HG03354 (cell line): ENCODE measurements around the gene CUEDC2.

Experiments
- ATAC-seq: cut with Tn5 transposase; IDR thresholded peaks from one replicate; pipeline ENCODE4 v1.9.1; 2021; ENCODE audit warnings: mild to moderate bottlenecking; ENCODE audit not compliant: unreplicated experiment, poor library complexity, severe bottlenecking

The CUEDC2 gene

GRCh38 chr10:102400598-102401341 lies 31.6 kb downstream of the CUEDC2 start:
- ATAC-seq: no peak

GRCh38 chr10:102400076-102400475 lies 32.3 kb downstream of the CUEDC2 start:
- ATAC-seq: no peak

- ATAC-seq: peak; percentile 47
These were observed 33.0 kb downstream of the CUEDC2 start for GRCh38 chr10:102399217-102400021.

GRCh38 chr10:102398172-102399020 lies 34.0 kb downstream of the CUEDC2 start:
- ATAC-seq: no peak

GRCh38 chr10:102397222-102398171 lies 34.9 kb downstream of the CUEDC2 start:
- no peak for ATAC-seq

- no peak for ATAC-seq
These were observed 35.6 kb downstream of the CUEDC2 start for GRCh38 chr10:102396730-102397151.

- ATAC-seq: no peak
These were observed 36.1 kb downstream of the CUEDC2 start for GRCh38 chr10:102396317-102396650.

GRCh38 chr10:102395400-102396316 lies 36.7 kb downstream of the CUEDC2 start, which contains the start of gene NFKB2:
NFKB2 (plus strand) TSS chr10:102395705; CDS start chr10:102395960, 255 bp downstream.
- peak; percentile 37 for ATAC-seq

GRCh38 chr10:102394801-102395399 lies 37.5 kb downstream of the CUEDC2 start:
- ATAC-seq: peak; percentile 3

- peak; percentile 83 for ATAC-seq
These were observed 38.1 kb downstream of the CUEDC2 start for GRCh38 chr10:102394079-102394800.

GRCh38 chr10:102393411-102394078 lies 38.8 kb downstream of the CUEDC2 start:
- ATAC-seq: no peak

- no peak for ATAC-seq
These were observed 40.1 kb downstream of the CUEDC2 start for GRCh38 chr10:102392306-102392705.

GRCh38 chr10:102389894-102390293 lies 42.5 kb downstream of the CUEDC2 start:
- no peak for ATAC-seq

- no peak for ATAC-seq
These were observed 47.6 kb downstream of the CUEDC2 start for GRCh38 chr10:102384606-102385429.

GRCh38 chr10:102384053-102384452 lies 48.3 kb downstream of the CUEDC2 start:
- no peak for ATAC-seq

GRCh38 chr10:102382871-102383270 lies 49.5 kb downstream of the CUEDC2 start:
- no peak for ATAC-seq
